Ishikawa (cell line): ENCODE results near the gene GSE1.

Experiments
- CEBPB ChIP-seq: IDR thresholded peaks from 2 replicates; pipeline ENCODE4 v1.6.1; 2012
- RAD21 ChIP-seq: IDR thresholded peaks from 2 replicates; pipeline ENCODE4 v1.6.1; 2012; ENCODE audit warnings: low read depth
- TEAD4 ChIP-seq: IDR thresholded peaks from 2 replicates; pipeline ENCODE4 v1.6.1; 2012
- YY1 ChIP-seq: IDR thresholded peaks from 2 replicates; pipeline ENCODE4 v1.6.1; 2012; ENCODE audit warnings: low read depth
- ZBTB7A ChIP-seq: IDR thresholded peaks from 2 replicates; pipeline ENCODE4 v1.6.1; 2012; ENCODE audit warnings: low read depth

GRCh38 chr16:85717393-85718152, 104.5 kb downstream of the GSE1 start:
- TF ChIP-seq TEAD4 (no peak), YY1 (no peak), CEBPB (no peak), ZBTB7A (no peak), RAD21 (peak; percentile 85)
